C1 segment of cervical spinal cord (tissue), 14 donors: ENCODE measurements around the gene NARS2.
A peak's percentile ranks its signal among the peaks of the same experiment; 100 is the strongest.
"Not testable (repeated sequence)": the region's sequence is repeated elsewhere in the genome, so short reads cannot be mapped to it uniquely, and the experiment has no call there.

Experiments used
- DNase-seq, 14 donors: peaks; one replicate each; lab custom pipeline; 2025; lab: John Stamatoyannopoulos, UW

NARS2 gene

DNA sequence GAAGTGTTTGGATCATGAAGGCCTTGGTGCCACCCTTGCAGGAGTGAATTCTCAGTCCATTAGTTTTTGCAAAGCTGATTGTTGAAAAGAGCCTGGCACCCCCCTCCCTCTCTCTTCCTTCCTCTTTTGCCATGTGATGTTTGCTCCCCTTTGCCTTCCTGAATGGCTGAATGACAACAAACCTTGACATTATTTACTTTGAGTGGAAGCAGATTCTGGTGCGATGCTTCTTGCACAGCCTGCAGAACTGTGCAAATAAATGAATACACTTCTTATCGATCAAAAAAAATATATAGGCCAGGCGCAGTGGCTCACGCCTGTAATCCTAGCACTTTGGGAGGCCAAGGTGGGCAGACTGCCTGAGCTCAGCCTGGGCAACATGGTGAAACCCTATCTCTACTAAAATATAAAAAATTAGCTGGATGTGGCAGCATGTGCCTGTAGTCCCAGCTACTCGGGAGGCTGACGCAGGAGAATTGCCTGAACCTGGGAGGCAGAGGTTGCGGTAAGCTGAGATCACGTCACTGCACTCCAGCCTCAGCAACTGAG is 2.0 kb upstream of the NARS2 start:
- peak in 1 of 14 donors; percentile 1 for DNase-seq

DNA sequence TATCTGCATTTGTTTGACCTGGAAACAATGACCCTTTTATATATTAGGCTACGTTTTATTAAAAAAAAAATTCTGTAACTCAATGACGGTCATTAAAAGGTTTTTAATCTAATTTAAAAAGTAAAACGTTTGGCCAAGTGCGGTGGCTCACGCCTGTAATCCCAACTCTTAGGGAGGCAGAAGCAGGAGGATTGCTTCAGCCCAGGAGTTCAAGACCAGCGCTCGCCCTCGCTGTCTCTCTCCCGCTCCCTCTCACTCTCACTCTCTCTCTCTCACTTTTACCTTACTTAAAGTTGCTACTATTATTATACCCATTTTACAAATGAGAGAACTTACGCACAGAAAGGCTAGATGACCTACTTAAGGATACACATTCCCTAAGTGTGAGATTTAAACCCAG is 814 bp upstream of the NARS2 start:
- no peak for DNase-seq

GRCh38 chr11:78573681-78574080 is 983 bp downstream of the NARS2 start:
- no peak for DNase-seq

DNA sequence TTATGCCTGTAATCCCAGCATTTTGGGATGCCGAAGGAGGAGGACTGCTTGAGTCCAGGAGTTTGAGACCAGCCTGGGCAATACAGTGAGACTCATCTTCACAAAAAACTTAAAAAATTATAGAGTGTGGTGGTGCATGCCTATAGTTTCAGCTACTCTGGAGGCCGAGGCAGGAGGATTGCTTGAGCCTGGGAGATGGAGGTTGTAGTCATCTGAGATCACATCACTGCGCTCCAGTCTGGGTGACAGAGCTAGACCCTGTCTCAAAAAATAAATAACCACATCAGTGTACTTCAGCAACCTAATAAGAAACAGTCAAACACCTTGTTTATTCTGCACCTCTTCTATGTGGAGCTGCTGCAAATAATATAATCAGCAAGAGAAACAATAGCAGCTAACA is 1.4 kb downstream of the NARS2 start:
- DNase-seq: no peak

GRCh38 chr11:78572394-78572793 is 2.3 kb downstream of the NARS2 start:
- DNase-seq: no peak

GRCh38 chr11:78570031-78570430 is 4.6 kb downstream of the NARS2 start:
- no peak for DNase-seq

GRCh38 chr11:78567209-78567608 is 7.5 kb downstream of the NARS2 start:
- DNase-seq: no peak

DNA sequence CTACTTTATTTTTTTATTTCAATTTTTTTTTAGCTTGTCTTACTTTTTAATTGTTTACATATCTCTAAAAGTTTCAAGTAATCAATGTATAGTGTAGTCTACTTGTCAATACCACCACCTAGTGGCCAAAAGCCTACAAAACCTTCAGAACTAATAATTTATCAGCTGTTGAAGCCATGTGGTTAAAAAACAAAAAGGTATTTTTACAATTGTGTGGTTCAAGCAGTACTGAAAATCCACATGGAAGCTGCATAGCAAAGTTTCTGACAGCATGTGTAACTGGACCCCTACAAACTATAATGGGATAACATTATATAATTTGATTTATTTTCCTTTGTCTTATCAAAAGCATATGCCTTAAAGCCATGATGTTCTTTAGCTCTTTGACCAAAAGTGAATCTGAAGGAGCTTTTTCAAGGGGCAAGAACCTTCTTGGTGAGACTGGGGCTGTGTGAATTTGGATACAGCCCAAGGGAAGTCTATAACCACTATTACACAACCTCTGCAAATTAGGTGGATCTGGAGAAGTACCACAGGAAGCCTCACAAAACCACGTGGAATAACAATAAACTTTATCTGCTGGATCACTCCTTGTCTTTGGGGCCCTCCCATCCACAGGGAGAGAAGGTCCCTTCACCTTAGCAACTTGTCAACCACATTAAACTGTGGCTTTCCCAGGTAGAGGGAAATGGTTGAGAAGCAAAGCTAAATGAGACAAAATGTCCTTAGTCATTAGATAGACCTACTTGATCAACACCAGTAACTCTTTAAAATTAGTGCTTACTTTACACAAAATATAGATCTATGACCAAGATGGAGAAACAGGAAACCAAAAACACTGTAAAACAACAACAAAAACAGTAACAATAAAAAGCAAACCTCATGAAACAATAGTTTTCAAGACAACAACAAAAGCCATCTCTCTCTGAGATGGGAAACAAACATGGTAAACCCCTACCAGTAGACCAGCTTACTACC is 9.9 kb downstream of the NARS2 start:
- peak in 2 of 14 donors; percentile 1 to 13 for DNase-seq

DNA sequence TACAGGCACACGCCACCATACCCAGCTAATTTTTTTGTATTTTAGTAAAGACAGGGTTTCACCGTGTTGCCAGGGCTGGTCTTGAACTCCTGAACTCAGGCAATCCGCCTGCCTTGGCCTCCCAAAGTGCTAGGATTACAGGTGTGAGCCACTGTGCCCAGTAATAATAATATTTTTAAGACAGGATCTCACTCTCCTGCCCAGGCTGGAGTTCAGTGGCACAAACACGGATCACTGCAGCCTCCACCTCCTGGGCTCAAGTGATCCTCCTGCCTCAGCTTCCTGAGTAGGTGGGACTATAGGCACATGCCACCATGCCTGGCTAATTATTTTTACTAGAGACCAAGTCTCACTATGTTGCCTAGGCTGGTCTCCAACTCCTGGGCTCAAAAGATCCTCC is 10.6 kb downstream of the NARS2 start:
- DNase-seq: not testable (repeated sequence)

DNA sequence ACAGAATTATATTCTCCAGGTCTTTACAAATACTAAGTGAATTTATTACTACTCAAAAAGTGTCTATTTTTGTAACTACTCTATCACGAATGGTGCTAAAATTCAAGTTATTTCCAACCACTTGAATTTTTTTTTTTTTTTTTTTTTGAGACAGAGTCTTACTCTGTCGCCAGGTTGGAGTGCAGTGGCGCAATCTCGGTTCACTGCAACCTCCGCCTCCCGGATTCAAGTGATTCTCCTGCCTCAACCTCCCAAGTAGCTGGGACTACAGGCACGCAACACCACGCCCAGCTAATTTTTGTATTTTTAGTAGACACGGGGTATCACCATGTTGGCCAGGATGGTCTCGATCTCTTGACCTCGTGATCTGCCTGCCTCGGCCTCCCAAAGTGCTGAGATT is 11.6 kb downstream of the NARS2 start:
- not testable (repeated sequence) for DNase-seq

DNA sequence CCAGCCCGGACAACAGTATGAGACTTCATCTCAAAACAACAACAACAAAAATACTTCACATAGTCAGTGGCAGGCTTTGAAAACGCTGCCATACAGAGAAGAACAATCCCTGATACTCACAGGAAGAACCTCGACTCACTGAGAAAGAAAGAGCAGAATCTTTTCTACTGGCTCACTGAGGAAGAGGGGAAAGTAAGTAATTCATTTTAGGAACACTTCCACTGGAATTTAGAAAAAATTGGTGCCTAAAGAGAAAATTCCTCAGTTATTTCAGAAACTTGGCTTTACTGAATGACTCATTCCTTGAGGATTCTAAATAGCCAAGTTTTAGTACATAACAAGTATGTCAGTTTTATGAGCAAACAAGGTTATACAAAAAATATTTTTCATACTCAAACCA is 12.3 kb downstream of the NARS2 start:
- DNase-seq: no peak

DNA sequence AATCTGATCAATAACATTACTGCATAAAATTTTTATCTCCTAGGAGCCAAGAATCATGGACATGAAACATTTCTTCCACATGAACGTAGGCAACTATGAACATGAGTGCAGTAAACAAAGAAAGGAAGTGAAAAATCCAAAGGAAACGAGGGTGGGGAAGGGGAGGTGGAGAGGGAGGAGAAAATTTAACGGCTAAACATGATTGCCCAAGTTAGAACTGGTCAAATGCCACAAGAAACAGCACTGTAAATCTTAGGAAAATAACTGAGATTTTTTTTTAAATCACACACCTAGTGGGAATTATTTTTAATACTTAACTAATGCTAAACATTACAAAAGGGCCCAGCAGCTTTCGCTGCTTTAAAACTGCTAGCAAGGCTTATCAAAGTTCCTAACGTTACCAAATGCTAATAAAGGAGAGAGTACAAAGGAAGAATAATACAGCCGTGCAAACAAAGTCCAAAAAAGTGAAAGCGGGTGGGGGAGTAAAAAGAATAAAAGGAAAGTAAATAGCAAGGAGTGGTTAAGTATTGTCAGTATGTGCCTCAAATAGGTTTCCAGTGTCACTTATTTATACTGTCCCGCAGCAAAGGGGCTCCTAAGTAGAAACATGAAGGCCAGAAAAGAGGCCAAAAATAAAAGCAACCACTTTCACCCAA is 13.7 kb downstream of the NARS2 start:
- no peak for DNase-seq

GRCh38 chr11:78560153-78560552 is 14.5 kb downstream of the NARS2 start:
- no peak for DNase-seq

DNA sequence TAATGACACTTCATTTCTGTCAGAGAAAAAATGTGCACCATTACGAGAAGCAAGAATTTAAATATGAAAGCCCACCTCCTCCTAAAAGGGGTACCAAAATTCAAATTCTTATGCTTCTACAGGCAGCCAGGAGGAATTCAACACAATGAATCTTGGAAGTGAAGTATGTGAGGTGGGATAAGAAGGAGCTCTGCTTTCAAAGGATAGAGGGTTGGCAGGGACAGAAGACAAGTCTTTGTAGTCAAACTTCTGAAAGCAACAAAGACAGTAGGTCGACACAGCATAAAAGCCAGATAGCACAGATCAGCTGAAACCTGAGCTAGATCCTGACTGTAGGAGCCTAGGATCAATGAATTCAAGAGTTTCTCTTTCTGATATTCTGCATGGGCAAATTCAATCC is 17.4 kb downstream of the NARS2 start:
- no peak for DNase-seq

DNA sequence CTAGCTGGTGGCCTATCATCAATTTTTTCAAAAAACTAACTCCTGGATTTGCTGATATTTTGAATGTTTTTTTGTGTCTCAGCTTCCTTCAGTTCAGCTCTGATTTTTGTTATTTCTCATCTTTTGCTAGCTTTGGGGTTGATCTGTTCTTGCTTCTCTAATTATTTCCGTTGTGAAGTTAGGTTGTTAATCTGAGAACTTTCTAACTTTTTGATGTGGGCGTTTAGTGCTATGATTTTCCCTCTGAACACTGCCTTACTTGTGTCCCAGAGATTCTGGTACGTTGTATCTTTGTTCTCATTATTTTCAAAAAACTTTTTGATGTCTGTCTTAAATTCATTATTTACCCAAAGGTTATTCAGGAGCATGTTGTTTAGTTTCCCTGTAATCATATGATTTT is 19.1 kb downstream of the NARS2 start:
- DNase-seq: no peak

DNA sequence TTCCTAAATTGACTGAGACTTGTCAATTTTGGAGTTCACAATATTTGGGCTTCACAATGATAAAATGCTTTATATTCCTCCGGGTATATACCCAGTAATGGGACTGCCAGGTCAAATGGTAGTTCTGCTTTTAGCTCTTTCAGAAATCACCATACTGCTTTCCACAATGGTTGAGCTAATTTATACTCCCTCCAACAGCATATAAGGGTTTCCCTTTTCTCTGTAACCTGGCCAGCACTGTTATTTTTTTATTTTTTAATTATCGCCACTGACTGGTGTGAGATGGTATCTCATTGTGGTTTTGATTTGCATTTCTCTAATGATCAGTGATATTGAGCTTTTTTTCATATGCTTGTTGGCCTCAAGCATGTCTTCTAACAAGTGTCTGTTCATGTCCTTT is 21.8 kb downstream of the NARS2 start:
- DNase-seq: no peak

GRCh38 chr11:78552139-78552538 is 22.5 kb downstream of the NARS2 start:
- not testable (repeated sequence) for DNase-seq

DNA sequence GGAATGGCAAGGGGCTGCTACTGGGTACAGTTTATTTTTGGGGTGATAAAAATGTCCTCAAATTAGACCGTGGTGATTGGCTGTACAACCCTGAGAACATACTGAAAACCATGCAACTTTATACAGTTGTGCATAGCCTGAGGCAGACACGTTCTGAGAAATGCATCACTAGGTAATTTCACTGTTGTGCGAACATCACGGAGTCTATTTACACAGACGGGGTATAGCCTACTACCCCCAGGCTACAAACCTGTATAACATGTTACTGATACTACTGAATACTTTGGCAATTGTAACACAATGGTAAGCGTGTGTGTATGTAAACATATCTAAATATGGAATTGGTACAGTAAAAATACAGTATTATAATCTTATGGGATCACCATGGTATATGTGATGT is 23.6 kb downstream of the NARS2 start:
- DNase-seq: no peak

- DNase-seq: no peak
Measured at GRCh38 chr11:78549624-78550409, 24.8 kb downstream of the NARS2 start.

DNA sequence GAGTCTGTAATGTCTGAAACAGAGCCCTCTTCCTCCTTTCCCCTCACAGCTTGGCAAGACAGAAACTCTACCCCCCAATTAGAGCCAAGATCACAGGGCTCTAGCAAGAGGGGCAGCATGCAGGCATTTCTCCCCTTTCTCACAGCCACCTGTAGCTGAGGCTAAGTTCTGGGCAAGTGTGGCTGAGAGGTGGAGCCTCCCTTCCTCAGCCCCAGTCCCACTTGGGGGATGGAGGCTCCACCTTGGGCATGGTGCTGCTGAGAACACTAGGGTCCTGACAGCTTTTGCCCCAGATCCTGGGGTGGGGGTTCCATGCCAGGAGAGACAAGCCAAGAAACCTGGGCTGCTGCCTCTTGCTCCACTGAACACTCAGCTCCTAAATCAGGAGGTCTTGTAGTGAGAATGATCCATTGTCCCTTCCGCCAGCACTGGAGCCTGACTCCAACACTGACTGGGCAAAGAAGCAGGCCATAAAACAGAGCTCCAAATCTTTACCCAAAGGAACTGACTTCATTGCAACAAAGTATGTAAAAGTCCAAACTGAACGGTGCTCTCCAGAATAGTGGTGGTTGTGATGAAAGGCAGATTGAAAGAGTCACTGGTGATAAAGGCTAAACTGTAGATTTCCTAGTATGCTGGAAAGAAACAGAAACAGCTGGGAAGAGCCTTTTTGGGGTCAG is 25.6 kb downstream of the NARS2 start:
- peak in 1 of 14 donors; percentile 0 for DNase-seq
